Mesenchymal stem cell (in vitro differentiated cells and primary cell): ENCODE measurements around the gene TESK1.
A peak's percentile ranks its signal among the peaks of the same experiment; 100 is the strongest.

Source experiments
- DNase-seq: peaks from one replicate; pipeline ENCODE4 v3.0.0-alpha.2; 2013
- H2AFZ ChIP-seq: one replicate; pipeline ENCODE4 v1.6.1; 2013; ENCODE audit warnings: low read depth, mild to moderate bottlenecking, control low read depth, inconsistent platforms, low read length, moderate library complexity
- H2AK5ac ChIP-seq: 2 replicates; pipeline ENCODE4 v1.6.1; 2013; ENCODE audit warnings: low read length, moderate library complexity, mild to moderate bottlenecking, inconsistent platforms; ENCODE audit not compliant: severe bottlenecking
- H2BK120ac ChIP-seq: one replicate; pipeline ENCODE4 v1.6.1; 2013; ENCODE audit warnings: low read depth, mild to moderate bottlenecking, inconsistent platforms, low read length, moderate library complexity
- H2BK12ac ChIP-seq, 2 experiments: one replicate each; pipeline ENCODE4 v1.6.1; 2013; ENCODE audit warnings: inconsistent platforms in 2 of 2, low read length in 2 of 2, mild to moderate bottlenecking in 2 of 2, moderate library complexity in 2 of 2, control low read depth in 1 of 2
- H2BK15ac ChIP-seq: one replicate; pipeline ENCODE4 v1.6.1; 2013; ENCODE audit warnings: mild to moderate bottlenecking, low read depth, inconsistent platforms; ENCODE audit not compliant: poor library complexity, severe bottlenecking
- H2BK5ac ChIP-seq: 2 replicates; pipeline ENCODE4 v1.6.1; 2013; ENCODE audit warnings: low read depth, mild to moderate bottlenecking, low read length, control low read depth, inconsistent platforms; ENCODE audit not compliant: poor library complexity, severe bottlenecking
- H3K14ac ChIP-seq, 2 experiments: one replicate each; pipeline ENCODE4 v1.6.1; 2013; ENCODE audit warnings: inconsistent platforms in 2 of 2, low read length in 2 of 2, control low read depth in 1 of 2, mild to moderate bottlenecking in 1 of 2, moderate library complexity in 1 of 2
- H3K18ac ChIP-seq, 2 experiments: one replicate each; pipeline ENCODE4 v1.6.1; 2013; ENCODE audit warnings: inconsistent platforms in 2 of 2, low read length in 2 of 2, control low read depth in 1 of 2, low read depth in 1 of 2, mild to moderate bottlenecking in 1 of 2
- H3K23ac ChIP-seq, 2 experiments: one replicate each; pipeline ENCODE4 v1.6.1; 2013; ENCODE audit warnings: inconsistent platforms in 2 of 2, low read length in 2 of 2, mild to moderate bottlenecking in 2 of 2, moderate library complexity in 2 of 2, control low read depth in 1 of 2
- H3K27ac ChIP-seq: 2 replicates; pipeline ENCODE4 v1.5.1; 2013; ENCODE audit warnings: mild to moderate bottlenecking, moderate library complexity, low read length, control low read depth, inconsistent platforms; ENCODE audit not compliant: poor library complexity, severe bottlenecking
- H3K27me3 ChIP-seq, 2 experiments: 2 replicates each; pipeline versions ENCODE4 v1.6.1 to v1.7.0; 2013; ENCODE audit warnings: low read length in 2 of 2, mild to moderate bottlenecking in 2 of 2, moderate library complexity in 2 of 2, control low read depth in 1 of 2, inconsistent platforms in 1 of 2; ENCODE audit not compliant: control insufficient read depth in 1 of 2, insufficient read depth in 1 of 2
- H3K36me3 ChIP-seq, 2 experiments: 2 replicates each; pipeline versions ENCODE4 v1.6.1 to v1.7.0; 2013; ENCODE audit warnings: low read length in 2 of 2, control low read depth in 1 of 2, inconsistent platforms in 1 of 2, low read depth in 1 of 2, mild to moderate bottlenecking in 1 of 2; ENCODE audit not compliant: insufficient read depth in 2 of 2, control insufficient read depth in 1 of 2
- H3K4ac ChIP-seq, 2 experiments: one replicate each; pipeline ENCODE4 v1.6.1; 2013; ENCODE audit warnings: inconsistent platforms in 2 of 2, low read length in 2 of 2, mild to moderate bottlenecking in 2 of 2, moderate library complexity in 2 of 2, control low read depth in 1 of 2, low read depth in 1 of 2
- H3K4me1 ChIP-seq: 2 replicates; pipeline ENCODE4 v1.6.1; 2013; ENCODE audit warnings: low read depth, low read length, control low read depth; ENCODE audit not compliant: control insufficient read depth, insufficient read depth
- H3K4me2 ChIP-seq: 2 replicates; pipeline ENCODE4 v1.6.1; 2013; ENCODE audit warnings: low read length, mild to moderate bottlenecking, inconsistent platforms; ENCODE audit not compliant: poor library complexity, severe bottlenecking
- H3K4me3 ChIP-seq, 2 experiments: 2 replicates each; pipeline versions ENCODE4 v1.5.1 to v1.7.0; 2013; ENCODE audit warnings: low read length in 2 of 2, mild to moderate bottlenecking in 2 of 2, control low read depth in 1 of 2, low read depth in 1 of 2; ENCODE audit not compliant: insufficient read depth in 1 of 2
- H3K79me1 ChIP-seq: replicated peaks from 2 replicates; pipeline ENCODE4 v1.6.1; 2013; ENCODE audit warnings: mild to moderate bottlenecking, control low read depth, low read length, inconsistent platforms; ENCODE audit not compliant: poor library complexity, severe bottlenecking
- H3K9ac ChIP-seq: 2 replicates; pipeline ENCODE4 v1.7.0; 2013; ENCODE audit warnings: mild to moderate bottlenecking, low read length, moderate library complexity
- H3K9me3 ChIP-seq: 2 replicates; pipeline ENCODE4 v1.7.0; 2013; ENCODE audit warnings: mild to moderate bottlenecking, low read length; ENCODE audit not compliant: control insufficient read depth
- H4K8ac ChIP-seq: one replicate; pipeline ENCODE4 v1.6.1; 2013; ENCODE audit warnings: inconsistent platforms, mild to moderate bottlenecking, low read length, moderate library complexity
- H4K91ac ChIP-seq: one replicate; pipeline ENCODE4 v1.6.1; 2013; ENCODE audit warnings: mild to moderate bottlenecking, low read length, inconsistent platforms
- WGBS: methylation state at CpG from one replicate; pipeline ENCODE4 v1.1.7; 2013; ENCODE audit warnings: mixed read lengths; 5-methylcytosine and 5-hydroxymethylcytosine counted together

The TESK1 gene

GRCh38 chr9:35606726-35607125, 1.7 kb downstream of the TESK1 start:
- 99% methylated on average over 5 of the region's 7 CpGs for WGBS
- peaks cover 19% of the 10 kb centered on the region for H3K4me1 ChIP-seq
- no peak overlapping the region for H3K4ac ChIP-seq
- H4K8ac ChIP-seq, result no peak overlapping the region
- no peak overlapping the region for H3K27ac ChIP-seq
- no peak overlapping the region for H2BK5ac ChIP-seq
- H2BK15ac ChIP-seq, result no peak overlapping the region
- H3K9me3 ChIP-seq, result no peaks in the 10 kb centered on the region
- peak overlapping the region; percentile 4 for H3K4me2 ChIP-seq
- H3K4me3 ChIP-seq, result peak overlapping the region in 1 of 2 experiments; percentile 91
- peak overlapping the region; percentile 85 for H3K9ac ChIP-seq
- no peaks in the 10 kb centered on the region for H3K27me3 ChIP-seq
- no peak overlapping the region for H3K14ac ChIP-seq
- H4K91ac ChIP-seq, result no peak overlapping the region
- H3K79me1 ChIP-seq, result peaks cover 20% of the 10 kb centered on the region
- no peak overlapping the region for H2BK12ac ChIP-seq
- H2AK5ac ChIP-seq, result no peak overlapping the region
- H2AFZ ChIP-seq, result no peak overlapping the region
- DNase-seq, result no peak
- H3K18ac ChIP-seq, result no peak overlapping the region
- peak overlapping the region in 1 of 2 experiments; percentile 5 for H3K23ac ChIP-seq
- peaks cover 32 to 37% of the 10 kb centered on the region in 2 experiments for H3K36me3 ChIP-seq
- no peak overlapping the region for H2BK120ac ChIP-seq

DNA sequence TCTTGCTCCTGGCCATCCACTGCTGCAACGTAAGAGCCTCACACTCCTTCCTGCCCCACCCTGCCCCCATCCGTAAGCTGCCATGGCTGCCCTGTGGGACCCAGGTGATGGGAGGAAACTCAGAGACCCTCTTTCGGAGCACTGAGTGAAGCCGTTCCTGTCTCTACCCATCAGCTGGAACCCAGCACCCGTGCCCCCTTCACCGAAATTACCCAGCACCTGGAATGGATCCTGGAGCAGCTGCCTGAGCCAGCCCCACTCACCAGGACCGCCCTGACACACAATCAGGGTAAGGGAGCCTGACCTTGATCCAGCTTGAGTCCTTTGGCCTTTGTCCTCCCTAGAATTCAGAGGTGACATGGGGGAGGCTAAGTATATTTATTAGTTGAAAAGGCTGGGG, 3.2 kb downstream of the TESK1 start:
- 97% methylated on average over 7 of the region's 7 CpGs for WGBS
- H2BK15ac ChIP-seq, result no peak overlapping the region
- H3K9ac ChIP-seq, result no peak overlapping the region
- H3K27me3 ChIP-seq, result peaks cover 0 to 3% of the 10 kb centered on the region in 2 experiments
- H2BK12ac ChIP-seq, result no peak overlapping the region
- H2BK5ac ChIP-seq, result no peak overlapping the region
- no peak overlapping the region for H2AFZ ChIP-seq
- no peak overlapping the region for H3K4ac ChIP-seq
- H4K91ac ChIP-seq, result no peak overlapping the region
- no peak overlapping the region for H3K4me2 ChIP-seq
- peaks cover 32 to 41% of the 10 kb centered on the region in 2 experiments for H3K36me3 ChIP-seq
- H3K27ac ChIP-seq, result no peak overlapping the region
- no peak overlapping the region for H3K23ac ChIP-seq
- no peak overlapping the region for H2AK5ac ChIP-seq
- no peak overlapping the region for H2BK120ac ChIP-seq
- no peak overlapping the region for H3K14ac ChIP-seq
- H3K4me1 ChIP-seq, result peaks cover 19% of the 10 kb centered on the region
- no peaks in the 10 kb centered on the region for H3K9me3 ChIP-seq
- H4K8ac ChIP-seq, result no peak overlapping the region
- H3K79me1 ChIP-seq, result peaks cover 20% of the 10 kb centered on the region
- no peak for DNase-seq
- no peak overlapping the region for H3K18ac ChIP-seq
- no peak overlapping the region for H3K4me3 ChIP-seq

DNA sequence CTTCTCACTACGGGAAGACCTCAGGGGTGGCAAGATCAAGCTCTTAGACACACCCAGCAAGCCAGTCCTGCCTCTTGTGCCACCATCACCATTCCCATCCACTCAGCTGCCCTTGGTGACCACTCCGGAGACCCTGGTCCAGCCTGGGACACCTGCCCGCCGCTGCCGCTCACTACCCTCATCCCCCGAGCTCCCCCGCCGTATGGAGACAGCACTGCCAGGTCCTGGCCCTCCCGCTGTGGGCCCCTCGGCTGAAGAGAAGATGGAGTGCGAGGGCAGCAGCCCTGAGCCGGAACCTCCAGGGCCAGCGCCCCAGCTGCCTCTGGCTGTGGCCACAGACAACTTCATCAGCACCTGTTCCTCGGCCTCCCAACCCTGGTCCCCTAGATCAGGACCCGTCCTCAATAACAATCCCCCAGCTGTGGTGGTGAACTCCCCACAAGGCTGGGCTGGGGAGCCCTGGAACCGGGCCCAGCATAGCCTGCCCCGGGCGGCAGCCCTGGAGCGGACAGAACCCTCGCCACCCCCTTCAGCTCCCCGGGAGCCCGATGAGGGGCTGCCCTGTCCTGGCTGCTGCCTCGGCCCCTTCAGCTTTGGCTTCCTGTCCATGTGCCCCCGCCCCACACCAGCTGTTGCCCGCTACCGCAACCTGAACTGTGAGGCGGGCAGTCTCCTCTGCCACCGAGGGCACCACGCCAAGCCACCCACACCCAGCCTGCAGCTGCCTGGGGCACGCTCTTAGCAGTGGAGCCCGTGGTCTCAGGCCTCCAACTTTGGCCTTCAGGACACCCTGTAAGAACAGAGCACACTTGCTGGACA, 4.1 kb downstream of the TESK1 start:
- H4K91ac ChIP-seq, result no peak overlapping the region
- WGBS, result 97% methylated on average over 30 of the region's 31 CpGs
- no peak overlapping the region for H2BK120ac ChIP-seq
- H2BK12ac ChIP-seq, result no peak overlapping the region
- H3K79me1 ChIP-seq, result peaks cover 20% of the 10 kb centered on the region
- DNase-seq, result no peak
- H3K36me3 ChIP-seq, result peaks cover 32 to 41% of the 10 kb centered on the region in 2 experiments
- H3K9me3 ChIP-seq, result no peaks in the 10 kb centered on the region
- H3K4me3 ChIP-seq, result no peak overlapping the region
- no peak overlapping the region for H3K23ac ChIP-seq
- H3K27me3 ChIP-seq, result peaks cover 0 to 4% of the 10 kb centered on the region in 2 experiments
- no peak overlapping the region for H3K4ac ChIP-seq
- no peak overlapping the region for H2BK15ac ChIP-seq
- H3K9ac ChIP-seq, result no peak overlapping the region
- H2AK5ac ChIP-seq, result no peak overlapping the region
- H3K18ac ChIP-seq, result no peak overlapping the region
- H3K4me1 ChIP-seq, result peaks cover 17% of the 10 kb centered on the region
- no peak overlapping the region for H3K4me2 ChIP-seq
- H2AFZ ChIP-seq, result no peak overlapping the region
- no peak overlapping the region for H2BK5ac ChIP-seq
- no peak overlapping the region for H3K14ac ChIP-seq
- no peak overlapping the region for H4K8ac ChIP-seq
- H3K27ac ChIP-seq, result no peak overlapping the region

GRCh38 chr9:35609820-35610163, 4.7 kb downstream of the TESK1 start:
- H3K27me3 ChIP-seq, result peaks cover 0 to 9% of the 10 kb centered on the region in 2 experiments
- no peak overlapping the region for H2AFZ ChIP-seq
- H2BK5ac ChIP-seq, result no peak overlapping the region
- H3K14ac ChIP-seq, result no peak overlapping the region
- no peak overlapping the region for H3K4ac ChIP-seq
- no peak overlapping the region for H2AK5ac ChIP-seq
- H3K4me1 ChIP-seq, result peaks cover 13% of the 10 kb centered on the region
- no peak overlapping the region for H3K4me3 ChIP-seq
- H2BK15ac ChIP-seq, result no peak overlapping the region
- H2BK12ac ChIP-seq, result no peak overlapping the region
- H4K8ac ChIP-seq, result no peak overlapping the region
- no peak overlapping the region for H2BK120ac ChIP-seq
- no peak overlapping the region for H4K91ac ChIP-seq
- no peak for DNase-seq
- H3K27ac ChIP-seq, result no peak overlapping the region
- H3K79me1 ChIP-seq, result peaks cover 20% of the 10 kb centered on the region
- H3K9ac ChIP-seq, result no peak overlapping the region
- H3K4me2 ChIP-seq, result no peak overlapping the region
- no peak overlapping the region for H3K18ac ChIP-seq
- 93% methylated on average over 13 of the region's 13 CpGs for WGBS
- peaks cover 32 to 41% of the 10 kb centered on the region in 2 experiments for H3K36me3 ChIP-seq
- no peaks in the 10 kb centered on the region for H3K9me3 ChIP-seq
- no peak overlapping the region for H3K23ac ChIP-seq
